ENCODE results near the gene XIAP.
"Not testable (repeated sequence)": the region's sequence is repeated elsewhere in the genome, so short reads cannot be mapped to it uniquely, and the experiment has no call there.

DNA sequence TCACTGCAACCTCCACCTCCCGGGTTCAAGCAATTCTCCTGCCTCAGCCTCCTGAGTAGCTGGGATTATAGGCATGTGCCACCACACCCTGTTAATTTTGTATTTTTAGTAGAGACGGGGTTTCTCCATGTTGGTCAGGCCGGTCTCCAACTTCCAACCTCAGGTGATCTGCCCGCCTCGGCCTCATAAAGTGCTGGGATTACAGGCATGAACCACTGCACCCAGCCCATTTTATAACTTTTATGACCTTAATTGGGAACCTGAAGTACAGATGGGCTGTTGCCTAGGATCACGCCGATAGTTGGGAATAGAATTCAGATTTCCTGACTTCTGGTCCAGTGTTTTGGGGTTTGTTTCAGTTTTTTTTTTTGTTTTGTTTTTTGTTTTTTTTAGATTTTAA lies 43.4 kb downstream of the XIAP start:
- TF ChIP-seq, protein P1, sequence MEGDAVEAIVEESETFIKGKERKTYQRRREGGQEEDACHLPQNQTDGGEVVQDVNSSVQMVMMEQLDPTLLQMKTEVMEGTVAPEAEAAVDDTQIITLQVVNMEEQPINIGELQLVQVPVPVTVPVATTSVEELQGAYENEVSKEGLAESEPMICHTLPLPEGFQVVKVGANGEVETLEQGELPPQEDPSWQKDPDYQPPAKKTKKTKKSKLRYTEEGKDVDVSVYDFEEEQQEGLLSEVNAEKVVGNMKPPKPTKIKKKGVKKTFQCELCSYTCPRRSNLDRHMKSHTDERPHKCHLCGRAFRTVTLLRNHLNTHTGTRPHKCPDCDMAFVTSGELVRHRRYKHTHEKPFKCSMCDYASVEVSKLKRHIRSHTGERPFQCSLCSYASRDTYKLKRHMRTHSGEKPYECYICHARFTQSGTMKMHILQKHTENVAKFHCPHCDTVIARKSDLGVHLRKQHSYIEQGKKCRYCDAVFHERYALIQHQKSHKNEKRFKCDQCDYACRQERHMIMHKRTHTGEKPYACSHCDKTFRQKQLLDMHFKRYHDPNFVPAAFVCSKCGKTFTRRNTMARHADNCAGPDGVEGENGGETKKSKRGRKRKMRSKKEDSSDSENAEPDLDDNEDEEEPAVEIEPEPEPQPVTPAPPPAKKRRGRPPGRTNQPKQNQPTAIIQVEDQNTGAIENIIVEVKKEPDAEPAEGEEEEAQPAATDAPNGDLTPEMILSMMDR (IDR thresholded peaks at IDR 0.05; ENCODE audit: low read depth, low read length, poor library complexity, severe bottlenecking) = not testable (repeated sequence)
- TF ChIP-seq EZH2phosphoT487 (IDR thresholded peaks at IDR 0.05; ENCODE audit: borderline replicate concordance, low read length) = not testable (repeated sequence)

Measured in DOHH2 (cell line).